ENCODE data around the gene B3GNT4. TPM values are rescaled to one million over a fixed set of nuclear protein-coding genes. Genes with fewer than 3 reads are reported as not detected.

The B3GNT4 gene
- total RNA-seq, 1 donor from 2014 or later, result 0.12 TPM

DNA sequence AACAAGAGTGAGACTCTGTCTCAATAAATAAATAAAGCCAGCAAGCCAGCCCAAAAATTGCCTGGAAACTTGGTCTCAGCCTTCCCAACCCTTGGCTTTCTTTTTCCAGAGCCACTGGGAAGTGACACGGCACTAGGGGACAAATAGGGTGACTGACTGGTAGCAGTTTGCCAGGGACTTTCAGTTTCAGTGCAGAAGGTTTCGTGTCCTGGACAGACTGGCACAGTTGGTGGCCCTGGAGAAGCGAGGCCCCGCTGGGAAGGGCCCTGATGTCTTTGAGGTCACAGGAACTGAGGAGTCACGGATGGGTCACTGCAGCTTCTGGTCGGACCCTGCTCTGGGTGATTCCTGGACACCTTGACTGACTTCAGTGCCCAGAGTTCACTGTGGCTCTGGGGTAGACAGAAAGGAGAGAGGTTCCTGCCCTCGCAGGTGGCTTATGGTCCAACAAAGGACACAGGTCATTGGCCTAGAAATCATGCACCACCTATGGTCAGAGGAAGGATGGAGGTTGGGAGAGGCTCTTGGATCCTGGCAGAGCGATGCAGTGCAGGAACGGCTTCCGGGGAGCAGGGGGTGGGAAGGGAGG, 17.9 kb upstream of the B3GNT4 start:
- intact Hi-C loops (cut with micrococcal nuclease), result no loop called here

DNA sequence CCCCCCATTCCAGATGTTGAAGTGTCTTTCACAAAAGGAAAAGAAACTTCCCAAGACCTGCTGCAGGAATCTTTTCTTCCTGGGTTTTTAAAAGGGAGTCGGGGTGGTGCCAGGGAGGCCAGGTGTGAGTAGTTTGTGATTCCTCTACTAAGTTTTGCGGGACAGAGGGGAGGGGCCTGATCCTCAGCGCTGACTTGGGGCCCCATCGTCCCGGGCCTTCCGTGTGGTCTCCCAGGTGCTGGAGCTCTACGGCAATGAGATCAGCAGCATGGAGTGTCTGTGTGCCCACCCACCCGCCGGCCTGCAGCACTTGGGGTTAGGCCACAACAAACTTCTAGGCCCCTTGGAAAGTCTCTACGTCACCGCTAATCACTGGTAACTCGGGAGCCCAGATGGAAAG, 16.0 kb upstream of the B3GNT4 start:
- intact Hi-C loops (cut with micrococcal nuclease), result no loop called here

DNA sequence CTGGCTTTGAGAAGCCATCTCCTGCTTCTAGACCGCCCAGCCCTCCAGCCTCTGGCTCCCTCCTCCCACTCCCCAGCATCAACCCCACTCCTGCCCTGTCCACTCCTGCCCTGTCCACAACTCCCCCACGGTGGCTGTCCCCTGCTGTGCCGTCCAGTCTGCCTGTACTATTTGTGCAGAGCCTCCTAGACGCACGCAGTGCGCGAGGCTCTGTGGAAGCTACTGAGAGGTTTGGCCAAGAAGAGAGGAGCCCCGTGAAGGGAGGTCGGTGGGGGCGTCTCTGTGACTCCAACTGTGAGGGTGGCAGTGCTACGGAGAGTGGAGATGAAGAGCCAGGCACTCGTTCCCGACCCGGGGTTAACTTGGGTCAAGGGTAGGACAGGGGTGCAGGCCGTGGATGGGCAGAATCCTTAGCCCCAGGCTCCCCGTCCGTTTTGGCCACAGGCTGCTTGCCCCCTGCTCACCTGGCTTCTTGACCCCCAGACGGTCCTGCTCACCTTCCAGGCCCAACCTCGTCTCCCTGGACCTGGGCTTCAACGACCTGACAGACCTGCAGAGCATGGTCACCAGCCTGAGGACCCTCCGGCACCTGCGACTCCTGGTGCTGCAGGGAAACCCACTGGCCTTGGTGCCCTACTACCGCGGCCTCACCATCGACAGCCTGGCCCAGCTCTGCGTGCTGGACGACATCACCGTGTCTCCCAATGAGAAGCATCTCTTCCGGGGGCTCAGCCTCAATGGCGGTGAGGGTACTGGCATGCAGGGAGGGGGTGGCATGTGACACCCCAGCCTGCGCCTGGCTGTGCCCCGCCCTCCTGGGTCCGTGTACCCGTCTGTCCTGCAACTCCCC, 13.7 kb upstream of the B3GNT4 start:
- intact Hi-C loops (cut with micrococcal nuclease), result loop anchor here (2.0 kb wide), 2 partner anchors 29 to 67 kb away; no protein-coding TSS in a partner anchor

DNA sequence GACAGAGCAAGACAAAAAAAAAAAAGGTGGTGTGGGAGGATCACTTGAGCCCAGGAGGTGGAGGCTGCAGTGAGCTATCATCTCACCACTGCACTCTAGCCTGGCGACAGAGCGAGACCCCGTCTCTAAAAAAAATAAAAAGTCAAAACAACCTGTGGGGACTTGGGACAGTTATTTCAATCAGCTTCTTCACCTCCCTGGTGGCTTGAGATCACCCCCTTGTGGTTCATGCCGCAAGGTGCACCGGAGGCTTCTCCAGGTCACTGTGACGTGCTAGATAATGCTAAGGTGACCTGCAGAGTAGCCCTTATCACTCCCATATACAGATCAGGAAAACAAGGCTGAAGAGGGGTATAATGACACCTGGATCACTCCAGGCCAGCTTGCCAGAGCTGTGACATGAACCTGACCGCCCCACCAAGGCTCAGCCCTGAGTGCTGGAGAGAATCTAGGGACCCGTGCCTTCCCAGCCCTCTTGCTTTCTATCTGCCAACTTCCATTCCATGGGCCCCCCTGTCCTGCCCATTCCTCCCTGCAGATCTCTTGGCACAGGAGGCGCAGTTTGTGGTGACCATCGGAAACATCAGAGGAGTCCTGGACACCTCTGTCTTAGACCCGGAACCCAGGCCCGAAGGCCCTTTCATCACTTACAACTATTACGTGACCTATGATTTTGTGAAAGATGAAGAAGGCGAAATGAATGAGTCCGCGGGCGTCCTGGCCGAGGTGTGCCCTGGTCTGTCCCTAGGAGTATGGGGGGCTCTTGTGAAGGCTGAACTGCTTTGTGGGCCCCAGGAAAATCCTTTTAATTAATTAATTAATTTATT, 12.5 kb upstream of the B3GNT4 start:
- intact Hi-C loops (cut with micrococcal nuclease), result loop anchor here (1.0 to 2.0 kb wide), 4 partner anchors 30 to 137 kb away; no protein-coding TSS in a partner anchor

DNA sequence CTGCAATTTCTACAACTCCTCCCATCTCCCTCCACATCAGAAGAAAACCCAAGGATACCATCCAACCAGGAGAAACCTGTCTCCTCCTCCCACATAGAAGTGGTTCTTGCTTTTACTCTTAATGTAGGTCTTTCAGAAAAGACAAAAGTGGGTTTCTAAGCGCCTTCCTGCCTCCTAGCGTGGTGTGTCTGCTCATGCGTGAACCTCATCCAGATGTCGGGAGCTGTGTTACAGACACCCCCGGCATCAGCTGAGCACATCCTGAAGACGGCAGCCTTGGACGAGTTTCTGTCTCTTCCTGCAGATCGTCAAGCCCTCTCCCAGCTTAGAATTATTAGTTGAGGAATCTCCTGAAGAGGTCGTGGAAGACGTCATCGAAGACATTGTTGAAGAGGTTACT, 11.1 kb upstream of the B3GNT4 start:
- intact Hi-C loops (cut with micrococcal nuclease), result no loop called here

DNA sequence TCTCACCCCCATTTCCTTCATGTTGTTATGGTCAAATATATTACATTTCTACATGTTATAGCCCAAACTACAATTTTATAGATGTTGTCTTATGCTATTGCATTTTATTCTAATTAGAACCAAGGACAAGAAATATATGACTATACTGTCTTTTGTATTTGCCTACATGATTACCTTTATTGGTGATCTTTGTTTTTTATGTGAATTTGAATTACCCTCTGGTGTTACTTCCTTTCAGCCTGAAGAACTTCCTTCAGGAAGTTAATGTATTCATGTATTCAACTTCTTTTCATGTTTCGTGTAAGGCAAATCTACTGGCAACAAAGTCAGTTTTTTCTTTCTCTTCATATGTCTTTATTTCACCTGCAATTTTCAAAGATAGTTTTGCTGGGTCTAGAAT, 8.7 kb upstream of the B3GNT4 start:
- intact Hi-C loops (cut with micrococcal nuclease), result no loop called here

DNA sequence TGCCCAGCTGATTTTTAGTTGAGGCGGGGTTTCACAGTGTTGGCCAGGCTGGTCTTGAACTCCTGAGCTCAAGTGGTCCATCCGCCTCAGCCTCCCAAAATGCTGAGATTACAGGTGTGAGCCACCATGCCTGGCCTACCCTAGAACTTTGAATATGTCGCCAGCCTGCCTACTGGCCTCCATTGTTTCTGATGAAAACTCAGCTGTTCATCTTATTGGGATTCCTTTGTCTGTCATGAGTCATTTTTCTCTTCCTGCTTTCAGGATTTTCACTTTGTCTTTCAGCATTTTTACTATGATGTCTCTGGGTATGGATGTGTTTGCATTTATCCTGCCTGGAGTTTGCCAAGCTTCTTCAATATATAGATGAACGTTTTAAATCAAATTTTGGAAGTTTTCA, 8.1 kb upstream of the B3GNT4 start:
- intact Hi-C loops (cut with micrococcal nuclease), result no loop called here

DNA sequence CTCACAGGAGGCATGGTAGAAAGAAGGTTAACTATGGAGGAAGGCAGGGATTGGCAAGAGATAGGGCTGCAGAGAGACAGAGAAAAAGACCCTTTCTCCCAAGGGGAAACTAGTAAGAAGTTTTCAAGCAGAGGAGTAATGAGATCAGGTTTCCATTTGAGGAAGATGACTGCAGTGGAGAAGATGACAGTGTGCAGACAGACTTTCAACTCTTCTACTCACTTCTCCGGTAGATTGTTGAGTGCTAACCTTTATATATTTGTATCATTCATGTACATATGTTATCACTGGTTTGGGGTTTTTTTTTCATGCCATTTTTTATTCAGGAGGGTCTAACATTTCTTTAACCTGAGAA, 5.9 kb upstream of the B3GNT4 start:
- intact Hi-C loops (cut with micrococcal nuclease), result no loop called here

DNA sequence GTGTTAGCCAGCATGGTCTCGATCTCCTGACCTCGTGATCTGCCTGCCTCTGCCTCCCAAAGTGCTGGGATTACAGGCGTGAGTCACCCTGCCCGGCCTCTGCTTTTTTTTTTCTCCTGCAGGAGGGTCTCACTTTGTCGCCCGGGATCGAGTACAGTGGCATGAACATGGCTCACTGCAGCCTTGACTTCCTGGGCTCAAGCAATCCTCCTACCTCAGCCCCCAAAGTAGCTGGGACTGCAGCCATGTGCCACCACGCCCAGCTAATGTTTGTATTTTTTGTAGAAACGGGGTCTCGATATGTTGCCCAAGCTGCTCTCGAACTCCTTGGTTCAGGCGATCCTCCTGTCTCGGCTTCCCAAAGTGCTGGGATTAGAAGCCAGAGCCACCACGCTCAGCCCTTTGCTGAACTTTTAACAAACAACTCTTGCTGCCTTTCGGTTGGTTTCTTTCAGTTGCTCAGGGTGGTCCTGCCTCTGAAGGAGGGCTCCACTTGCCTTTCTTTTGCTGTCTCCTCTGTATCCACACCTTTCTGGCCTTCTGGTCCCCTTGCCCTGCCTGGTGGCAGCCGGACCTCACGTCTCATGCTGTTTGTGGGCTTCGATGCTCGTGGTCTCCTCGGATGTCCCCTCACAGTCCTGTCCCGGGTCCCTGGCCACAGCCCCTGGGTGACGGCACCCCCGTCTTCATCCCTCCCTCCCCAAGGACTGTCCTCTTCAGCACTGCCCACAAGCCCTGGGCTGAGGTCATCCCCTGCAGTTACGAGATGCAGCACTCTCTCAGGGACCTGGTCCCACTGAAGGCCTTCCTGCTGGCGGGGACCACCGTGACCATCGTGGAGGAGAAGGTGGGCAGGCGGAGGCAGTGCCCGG, 3.8 kb upstream of the B3GNT4 start:
- intact Hi-C loops (cut with micrococcal nuclease), result no loop called here

DNA sequence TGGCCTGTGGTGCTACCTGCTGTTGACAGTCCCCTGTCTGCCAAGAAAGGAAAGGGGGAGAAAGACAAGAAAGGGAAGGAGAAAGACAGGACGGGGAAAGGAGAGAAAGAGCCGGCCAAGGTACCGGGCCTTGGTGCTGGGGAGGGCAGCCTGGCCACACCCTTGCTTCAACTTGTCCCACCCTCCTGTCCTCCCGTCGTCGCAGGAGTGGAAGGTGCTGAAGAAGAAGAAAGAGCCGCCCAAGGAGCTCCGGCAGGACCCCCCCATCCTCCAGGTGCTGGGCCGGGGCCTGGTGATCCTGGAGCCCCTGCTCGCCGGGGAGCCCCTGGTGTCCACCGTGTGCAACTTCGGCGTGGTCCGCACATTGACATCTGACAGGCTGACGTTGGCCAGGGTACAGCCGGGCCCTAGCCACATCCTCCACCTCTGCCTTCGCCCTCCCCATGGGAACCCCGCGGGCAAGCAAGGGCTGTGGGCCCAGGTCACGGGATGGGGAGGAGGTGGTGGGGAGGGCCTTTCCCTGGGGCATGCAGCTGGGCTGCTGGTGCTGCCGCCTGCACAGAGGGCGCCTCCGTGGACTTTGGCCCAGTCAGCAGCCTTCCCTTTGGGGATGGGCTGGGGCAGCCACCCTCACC, 2.9 kb upstream of the B3GNT4 start:
- intact Hi-C loops (cut with micrococcal nuclease), result no loop called here

DNA sequence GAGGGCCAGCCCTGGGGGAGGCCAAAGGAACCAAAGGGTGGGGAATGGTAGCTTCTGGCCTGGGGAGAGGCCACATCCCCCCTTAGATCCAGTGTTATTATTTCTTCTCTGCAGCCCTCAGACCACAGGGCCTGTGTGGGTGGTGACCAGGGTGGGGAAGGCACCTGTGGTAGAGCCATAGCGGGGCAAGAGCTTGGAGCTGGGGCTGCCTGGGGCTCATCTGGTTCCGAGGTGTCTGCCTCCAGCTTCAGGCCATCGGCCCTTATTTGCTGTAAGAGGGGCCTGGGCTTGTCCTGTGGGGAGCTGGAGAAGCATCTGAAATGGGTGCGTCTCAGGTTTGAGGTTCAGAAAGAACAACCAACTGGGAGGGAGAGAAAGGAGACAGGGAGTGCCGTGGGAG, 2.1 kb upstream of the B3GNT4 start:
- intact Hi-C loops (cut with micrococcal nuclease), result no loop called here

DNA sequence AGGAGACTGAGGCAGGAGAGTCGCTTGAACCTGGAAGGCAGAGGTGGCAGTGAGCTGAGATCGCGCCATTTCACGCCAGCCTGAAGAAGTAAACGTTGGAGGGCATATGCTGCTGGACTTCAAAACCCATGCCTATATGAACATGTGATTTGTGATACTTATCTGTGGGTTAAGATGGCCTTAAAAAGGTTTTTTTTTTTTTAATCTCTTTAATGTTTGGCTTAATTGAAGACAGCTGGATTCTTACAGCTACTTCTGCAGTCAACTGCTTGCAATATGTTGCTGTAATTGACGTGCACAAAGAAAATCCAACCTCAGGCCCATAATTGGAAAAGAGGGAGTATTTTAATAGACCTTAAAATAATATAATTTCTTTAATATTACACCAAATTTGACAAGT, 1.5 kb upstream of the B3GNT4 start:
- intact Hi-C loops (cut with micrococcal nuclease), result no loop called here

DNA sequence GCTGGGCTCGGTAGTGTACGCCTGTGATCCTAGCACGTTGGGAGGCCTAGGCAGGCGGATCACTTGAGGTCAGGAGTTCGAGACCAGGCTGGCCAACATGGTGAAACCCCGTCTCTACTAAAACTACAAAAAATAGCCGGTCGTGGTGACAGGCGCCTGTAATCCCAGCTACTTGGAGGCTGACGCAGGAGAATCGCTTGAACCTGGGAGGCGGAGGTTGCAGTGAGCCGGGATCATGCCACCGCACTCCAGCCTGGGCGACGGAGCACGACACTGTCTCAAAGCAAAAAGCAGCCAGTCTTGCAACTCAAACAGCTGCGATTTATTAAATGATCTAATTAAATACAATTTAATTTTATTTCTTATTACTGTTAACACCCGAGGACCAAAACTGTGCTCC, 698 bp upstream of the B3GNT4 start:
- intact Hi-C loops (cut with micrococcal nuclease), result loop anchor here (1.0 kb wide), 1 partner anchor 23 kb away; the partner anchor contains the start of gene DIABLO

DNA sequence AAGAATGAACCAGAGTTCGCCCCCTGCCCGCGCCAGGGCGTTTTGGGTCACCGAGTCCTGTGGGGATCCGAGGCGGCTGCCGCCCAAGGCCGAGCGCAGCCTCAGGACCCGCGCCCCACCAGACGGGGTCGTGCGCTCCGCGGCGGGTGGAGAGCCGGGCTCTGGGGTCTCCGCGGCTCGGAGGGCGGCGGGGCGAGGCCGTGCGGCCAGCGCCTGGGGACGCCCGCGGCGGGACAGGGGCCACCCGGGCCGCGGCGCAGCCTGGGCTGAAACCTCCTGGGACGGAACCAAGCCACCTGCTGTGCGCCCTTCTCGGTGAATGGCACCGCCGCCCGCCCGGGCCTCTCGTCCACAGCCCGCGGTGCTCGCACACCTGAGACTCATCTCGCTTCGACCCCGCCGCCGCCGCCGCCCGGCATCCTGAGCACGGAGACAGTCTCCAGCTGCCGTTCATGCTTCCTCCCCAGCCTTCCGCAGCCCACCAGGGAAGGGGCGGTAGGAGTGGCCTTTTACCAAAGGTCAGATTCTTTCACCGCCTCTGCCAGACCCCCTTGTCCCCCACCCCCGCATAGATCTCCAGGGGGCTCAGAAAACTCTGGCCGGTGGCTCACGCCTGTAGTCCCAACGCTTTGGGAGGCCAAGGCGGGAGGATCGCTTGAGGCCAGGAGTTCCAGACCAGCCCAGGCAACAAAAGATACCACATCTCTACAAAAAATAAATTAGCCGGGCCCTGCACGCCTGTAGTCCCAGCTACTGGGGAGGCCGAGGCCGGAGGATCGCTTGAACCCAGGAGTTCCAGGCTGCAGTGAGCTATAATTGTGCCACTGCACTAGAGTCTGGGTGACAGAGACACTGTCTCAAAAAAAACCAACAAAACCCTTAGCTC, 901 bp downstream of the B3GNT4 start:
- intact Hi-C loops (cut with micrococcal nuclease), result no loop called here

DNA sequence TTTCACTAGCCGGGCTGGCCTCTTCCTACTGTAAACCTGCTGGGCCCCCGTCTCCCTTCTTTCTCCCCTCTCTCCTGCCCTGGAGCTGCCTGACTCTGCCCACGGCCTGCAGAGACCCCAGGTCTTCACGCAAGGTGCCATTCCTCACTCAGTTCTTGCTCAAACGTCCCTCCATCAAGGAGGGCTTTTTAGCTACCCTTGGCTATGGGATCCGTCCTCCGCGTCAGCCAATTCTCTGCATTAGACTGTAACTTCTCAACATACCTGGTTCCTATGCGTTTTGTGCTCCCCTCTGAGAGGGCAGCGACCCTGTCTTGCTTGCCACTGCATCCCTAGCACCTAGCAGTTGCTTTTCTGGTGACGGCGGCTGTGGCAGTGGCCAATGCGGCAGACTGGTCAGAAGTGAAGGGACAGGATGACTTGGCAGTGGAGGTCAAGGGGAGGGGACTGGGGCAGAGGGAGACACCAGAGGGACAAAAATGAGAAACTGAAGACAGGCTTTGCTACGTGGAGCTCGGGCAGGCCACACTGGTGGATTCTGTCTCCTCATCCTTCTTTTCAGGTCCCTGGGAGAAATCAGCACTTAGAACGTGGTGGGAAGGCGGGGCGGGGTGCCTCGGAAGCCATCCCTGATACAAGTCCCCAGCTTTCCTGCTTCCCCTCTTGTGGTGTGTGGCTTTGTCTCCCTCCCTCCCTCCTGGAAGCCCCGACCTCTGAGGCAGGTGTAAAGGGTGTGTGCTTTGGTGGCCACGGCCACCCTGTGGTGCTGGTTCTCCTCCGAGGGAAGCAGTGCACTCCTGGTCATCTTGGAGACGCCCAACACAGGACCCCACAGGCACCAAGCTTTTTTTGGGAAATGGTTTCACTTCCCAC, 1.8 kb downstream of the B3GNT4 start:
- intact Hi-C loops (cut with micrococcal nuclease), result no loop called here

DNA sequence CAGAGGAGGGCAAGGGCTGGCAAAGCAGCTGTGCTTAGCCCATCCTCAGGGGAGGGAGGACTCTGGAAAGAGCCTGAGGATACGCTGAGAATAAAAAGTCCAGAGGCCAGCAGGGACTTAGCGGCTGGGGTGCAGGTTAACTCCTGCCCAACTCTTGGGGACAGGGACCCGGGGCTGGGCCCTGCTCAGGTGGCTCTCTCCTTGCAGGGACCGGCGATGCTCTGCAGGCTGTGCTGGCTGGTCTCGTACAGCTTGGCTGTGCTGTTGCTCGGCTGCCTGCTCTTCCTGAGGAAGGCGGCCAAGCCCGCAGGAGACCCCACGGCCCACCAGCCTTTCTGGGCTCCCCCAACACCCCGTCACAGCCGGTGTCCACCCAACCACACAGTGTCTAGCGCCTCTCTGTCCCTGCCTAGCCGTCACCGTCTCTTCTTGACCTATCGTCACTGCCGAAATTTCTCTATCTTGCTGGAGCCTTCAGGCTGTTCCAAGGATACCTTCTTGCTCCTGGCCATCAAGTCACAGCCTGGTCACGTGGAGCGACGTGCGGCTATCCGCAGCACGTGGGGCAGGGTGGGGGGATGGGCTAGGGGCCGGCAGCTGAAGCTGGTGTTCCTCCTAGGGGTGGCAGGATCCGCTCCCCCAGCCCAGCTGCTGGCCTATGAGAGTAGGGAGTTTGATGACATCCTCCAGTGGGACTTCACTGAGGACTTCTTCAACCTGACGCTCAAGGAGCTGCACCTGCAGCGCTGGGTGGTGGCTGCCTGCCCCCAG, 2.8 kb downstream of the B3GNT4 start:
- intact Hi-C loops (cut with micrococcal nuclease), result no loop called here

DNA sequence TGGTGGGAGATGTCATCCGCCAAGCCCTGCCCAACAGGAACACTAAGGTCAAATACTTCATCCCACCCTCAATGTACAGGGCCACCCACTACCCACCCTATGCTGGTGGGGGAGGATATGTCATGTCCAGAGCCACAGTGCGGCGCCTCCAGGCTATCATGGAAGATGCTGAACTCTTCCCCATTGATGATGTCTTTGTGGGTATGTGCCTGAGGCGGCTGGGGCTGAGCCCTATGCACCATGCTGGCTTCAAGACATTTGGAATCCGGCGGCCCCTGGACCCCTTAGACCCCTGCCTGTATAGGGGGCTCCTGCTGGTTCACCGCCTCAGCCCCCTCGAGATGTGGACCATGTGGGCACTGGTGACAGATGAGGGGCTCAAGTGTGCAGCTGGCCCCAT, 3.5 kb downstream of the B3GNT4 start:
- intact Hi-C loops (cut with micrococcal nuclease), result no loop called here

DNA sequence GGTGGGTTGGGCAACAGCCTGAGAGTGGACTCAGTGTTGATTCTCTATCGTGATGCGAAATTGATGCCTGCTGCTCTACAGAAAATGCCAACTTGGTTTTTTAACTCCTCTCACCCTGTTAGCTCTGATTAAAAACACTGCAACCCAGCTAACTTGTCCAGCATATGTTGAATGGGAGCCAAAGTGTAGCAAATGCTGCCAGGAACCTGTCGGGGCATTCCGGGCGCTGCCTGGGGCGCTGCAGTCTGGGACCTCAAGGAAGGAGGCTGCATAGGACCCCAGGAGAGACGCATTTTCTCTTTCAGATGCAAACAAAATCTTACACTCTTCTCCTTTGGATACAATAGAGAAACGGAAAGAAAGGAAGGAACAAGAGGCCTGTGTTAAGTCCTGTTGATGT, 3.9 kb downstream of the B3GNT4 start:
- intact Hi-C loops (cut with micrococcal nuclease), result no loop called here
